ENCODE results near the gene PPA1.
"Not testable (repeated sequence)": the region's sequence is repeated elsewhere in the genome, so short reads cannot be mapped to it uniquely, and the experiment has no call there.

The PPA1 gene

DNA sequence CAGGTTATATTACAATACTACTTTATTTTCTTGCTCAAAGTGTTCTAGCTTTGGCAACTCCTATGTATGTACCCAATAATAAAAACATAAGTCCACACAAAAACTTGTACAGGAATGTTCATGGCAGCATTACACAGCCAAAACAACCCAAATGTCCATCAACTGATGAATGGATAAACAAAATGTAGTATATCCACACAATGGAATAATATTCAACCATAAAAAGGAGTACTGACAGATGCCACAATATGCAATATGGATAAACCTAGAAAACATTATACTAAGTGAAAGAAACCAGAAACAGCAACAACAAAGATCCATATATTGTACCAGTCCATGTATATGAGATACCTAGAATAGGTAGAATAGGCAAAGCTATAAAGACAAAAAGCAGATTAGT, 21.0 kb downstream of the PPA1 start:
- DNase-seq (ENCODE audit: low spot score) = no peak

DNA sequence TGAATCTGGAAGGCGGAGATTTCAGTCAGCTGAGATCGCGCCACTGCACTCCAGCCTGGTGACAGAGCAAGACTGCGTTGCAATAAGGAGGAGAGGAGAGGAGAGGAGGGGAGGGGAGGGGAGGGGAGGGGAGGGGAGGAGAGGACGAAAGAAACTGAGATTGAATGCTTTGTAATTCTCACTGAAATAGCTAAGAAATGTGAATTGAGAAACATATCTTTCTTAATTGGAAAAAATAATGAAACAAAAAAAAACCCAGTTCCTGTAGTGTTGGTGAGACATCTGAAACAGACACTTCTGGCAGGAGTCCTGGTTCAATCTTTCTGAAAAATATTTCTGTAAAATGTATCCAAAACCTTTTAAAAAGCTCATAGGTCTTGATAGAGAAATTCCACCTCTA, 26.5 kb downstream of the PPA1 start:
- DNase-seq (ENCODE audit: low spot score) = no peak

DNA sequence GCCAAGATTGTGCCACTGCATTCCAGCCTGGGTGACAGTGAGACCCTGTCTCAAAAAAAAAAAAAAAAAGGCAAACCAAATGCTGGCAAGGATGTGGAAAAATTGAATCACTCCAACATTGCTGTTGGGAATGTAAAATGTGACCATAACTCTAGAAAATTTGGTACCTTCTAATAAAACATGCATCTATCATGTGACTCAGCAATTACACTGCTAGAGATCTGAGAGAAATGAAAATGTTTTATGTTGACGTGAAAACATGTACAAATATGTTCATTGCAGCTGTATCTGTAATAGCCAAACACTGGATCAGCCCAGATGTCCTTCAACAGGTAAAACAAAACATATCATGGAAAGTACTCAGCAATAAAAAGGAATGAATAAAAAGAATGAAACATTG, 32.1 kb downstream of the PPA1 start:
- no peak for DNase-seq (ENCODE audit: low spot score)

DNA sequence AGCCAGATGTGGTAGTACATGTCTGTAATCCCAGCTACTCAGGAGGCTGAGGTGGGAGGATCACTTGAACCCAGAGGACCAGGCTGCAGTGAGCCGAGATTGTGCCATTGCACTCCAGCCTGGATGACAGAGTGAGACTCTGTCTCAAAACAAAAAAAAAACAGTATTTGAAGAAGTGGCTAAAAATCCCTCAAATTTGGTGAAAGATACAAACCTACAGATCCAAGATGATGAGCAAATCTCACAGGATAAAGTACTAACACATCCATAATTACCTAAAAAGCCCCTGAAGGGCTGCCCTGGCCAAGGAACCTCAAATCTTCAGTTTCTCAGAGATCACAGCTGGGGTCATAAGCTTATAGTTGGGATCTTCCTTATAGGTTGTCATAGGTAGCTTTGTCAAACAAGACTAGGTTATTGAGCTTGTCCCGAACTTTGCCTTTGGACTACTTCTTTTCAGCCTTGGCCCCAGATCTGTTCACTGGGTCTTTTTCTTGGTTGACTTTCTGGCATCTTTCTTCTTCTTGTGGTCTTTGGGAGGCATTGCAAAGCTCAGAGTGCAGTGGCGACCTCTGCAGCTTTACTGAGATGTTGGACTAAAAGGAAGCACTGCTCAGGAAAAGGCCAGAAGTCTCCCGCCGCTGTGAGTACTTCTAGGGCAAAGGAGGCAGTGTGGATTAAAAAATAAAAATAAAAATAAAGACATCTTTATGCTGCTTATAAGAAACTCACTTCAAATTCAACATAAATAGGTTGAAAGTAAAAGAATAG, 34.3 kb downstream of the PPA1 start:
- DNase-seq (ENCODE audit: low spot score) = no peak

DNA sequence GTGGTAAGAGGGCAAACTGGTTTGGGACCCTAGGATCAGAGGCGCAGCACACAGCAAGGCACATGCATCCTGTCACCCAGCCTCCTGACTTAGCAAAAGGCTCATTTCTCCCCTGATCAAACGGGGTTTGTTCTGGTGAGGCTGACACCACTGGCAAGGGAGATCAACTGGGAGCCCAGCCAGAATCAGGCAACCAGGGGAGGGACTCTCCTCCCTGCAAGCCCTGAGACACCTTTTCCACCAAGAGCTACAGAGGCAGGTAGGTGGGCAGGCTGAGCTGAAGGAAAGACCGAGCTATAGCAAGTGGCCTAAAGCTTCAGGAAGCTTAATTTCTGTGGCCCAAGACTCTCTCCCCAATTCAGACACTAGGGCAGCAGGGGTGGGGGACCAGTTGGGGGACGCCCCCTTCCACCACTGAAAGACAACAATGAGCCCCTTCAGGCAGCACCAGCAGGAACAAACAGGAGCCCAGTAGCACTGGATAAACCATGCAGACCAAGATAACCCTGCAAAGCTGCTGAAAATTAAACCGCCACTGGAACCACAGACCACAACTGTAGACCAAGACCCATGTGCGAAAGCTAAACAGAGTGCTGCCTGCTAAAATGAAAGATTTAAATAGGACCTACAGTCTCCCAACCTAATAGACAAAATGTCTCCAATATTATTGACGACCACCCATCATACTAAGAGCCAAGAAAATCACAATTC, 35.8 kb downstream of the PPA1 start:
- no peak for DNase-seq (ENCODE audit: low spot score)

DNA sequence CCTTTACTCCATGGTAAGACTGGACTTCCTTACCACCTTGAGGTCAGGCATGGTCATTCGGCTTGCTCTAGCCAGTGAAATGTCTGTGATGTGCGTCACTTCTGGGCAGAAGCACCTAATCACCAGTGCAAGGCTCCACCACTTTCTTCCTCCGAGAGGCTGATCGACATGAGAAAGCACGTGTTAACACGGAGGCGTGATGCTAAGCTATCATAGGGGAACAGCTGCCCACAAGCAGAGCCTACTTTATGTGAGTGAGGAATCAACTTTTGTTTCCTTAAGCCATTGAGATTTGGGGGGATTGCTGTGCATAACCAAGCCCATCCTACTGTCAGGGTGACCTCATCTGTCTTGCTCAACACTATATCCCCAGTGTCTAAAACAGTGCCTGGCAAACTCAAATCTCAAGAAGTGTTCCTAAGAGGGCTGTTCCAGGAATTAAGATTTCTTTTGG, 39.8 kb downstream of the PPA1 start:
- DNase-seq (ENCODE audit: low spot score) = peak; percentile 81

DNA sequence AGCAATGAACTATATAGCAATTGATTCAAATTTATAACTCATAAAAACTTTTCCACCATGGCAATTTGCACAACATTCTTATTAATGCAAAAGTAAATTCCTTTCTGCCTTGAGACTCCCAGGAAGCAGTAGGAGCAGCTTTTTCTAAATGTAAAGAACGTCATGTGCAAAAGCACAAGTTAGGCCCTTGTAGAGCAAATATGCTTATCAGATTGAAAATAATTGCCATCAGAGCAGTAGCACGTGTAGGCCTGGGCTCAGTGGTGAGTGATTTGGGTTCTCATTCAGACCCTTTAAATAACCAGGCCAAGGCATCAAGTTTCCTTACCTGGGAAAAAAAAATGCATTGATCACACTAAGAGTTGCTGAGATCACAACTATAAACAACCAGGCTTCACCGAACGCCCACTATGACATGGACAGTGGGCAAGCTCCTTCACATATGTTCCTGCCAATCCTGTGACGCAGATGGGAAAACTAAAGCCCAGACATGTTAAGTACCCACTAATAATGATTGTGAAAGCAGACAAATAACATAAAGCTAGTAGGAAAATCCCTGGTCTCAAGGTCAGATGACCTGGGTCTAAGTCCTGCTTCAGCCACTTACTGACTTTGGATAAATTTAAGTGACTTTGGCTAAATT, 40.8 kb downstream of the PPA1 start:
- DNase-seq (ENCODE audit: low spot score) = no peak

DNA sequence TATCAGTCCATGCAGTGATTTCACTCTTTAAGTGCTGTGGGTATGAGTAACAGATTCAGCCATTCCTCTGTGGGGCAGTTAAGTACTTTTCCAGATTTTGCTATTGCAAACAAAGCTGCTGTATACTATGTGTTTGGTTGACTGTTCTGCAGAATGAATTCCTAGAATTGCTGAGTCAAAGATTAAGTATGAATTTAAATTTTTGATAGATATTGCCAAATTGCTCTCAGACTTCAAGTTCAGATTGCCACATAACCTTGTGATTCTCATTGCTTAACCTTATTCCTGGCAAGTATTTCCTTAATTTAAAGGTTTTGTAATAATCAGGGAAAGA, 41.3 kb downstream of the PPA1 start:
- peak; percentile 33 for DNase-seq (ENCODE audit: low spot score)

DNA sequence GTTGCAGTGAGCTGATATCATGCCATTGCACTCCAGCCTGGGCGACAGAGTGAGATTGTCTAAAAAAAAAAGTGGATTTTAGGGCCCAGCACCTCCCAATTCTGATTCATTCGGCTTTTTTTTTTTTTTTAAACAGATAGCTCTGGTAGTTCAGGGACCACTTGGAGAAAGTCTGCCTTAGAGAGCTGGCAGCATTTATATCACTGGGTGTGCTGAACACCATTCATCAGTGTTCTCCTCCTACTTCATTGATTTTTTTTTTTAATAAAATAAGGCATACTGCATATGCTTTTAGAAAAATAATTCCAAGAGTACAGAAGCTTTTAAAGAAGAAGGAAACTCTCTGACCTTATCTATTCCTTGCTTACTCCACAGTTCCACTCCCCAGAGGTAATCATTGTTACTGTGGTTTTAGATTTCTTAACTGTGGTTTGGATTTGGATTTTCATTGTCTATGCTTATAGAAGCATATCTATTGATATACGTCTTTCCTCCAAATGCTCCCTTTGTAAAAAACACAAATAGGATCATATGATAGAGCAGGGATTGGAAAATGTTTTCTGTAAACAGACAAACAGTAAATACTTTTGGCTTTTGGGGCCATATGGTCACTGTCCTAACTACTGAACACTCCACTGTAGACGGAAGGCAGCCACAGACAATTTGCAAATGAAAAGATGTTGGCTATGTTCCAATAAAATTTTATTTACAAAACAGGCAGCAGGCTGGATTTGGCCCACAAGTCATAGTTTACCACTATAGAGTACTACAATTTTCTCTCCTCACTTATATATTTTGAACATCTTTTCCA, 41.9 kb downstream of the PPA1 start:
- peak; percentile 15 for DNase-seq (ENCODE audit: low spot score)

DNA sequence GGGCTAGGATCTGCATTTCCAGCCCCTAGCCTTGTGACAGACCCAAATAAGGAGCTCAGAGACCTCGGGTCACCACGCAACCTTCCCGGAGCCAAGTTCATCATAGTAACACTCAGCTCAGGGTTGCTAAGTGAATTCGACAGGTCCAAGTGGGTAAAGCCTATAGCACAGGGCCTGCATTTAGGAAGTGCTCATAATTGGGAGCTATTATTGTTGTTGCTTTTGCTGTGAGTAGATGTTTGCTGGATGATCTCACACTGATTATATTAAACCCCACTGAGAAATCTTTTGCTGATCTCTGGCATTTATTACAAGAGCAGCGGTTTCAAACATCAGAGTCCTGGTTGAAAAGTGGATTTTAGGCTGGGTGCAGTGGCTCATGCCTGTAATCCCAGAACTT, 42.6 kb downstream of the PPA1 start:
- no peak for DNase-seq (ENCODE audit: low spot score)

DNA sequence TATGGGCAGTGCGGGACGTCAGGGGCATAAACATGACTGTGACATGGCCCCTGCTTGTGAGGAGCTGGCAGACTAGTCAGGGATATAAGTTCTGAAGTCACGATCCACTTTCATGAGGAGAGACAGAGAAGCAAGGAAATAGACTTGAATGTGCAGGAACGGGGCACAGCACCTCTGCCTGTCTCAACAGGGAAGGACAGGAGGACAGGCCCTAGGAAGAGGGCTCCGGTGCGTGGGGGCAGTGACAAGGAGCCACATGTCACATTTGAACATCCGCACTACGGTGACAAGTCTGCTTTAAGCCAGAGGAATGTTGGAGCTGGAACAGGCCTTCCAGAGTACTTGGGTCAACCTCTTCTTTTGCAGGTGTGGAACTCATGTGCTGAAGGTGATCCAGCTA, 43.1 kb downstream of the PPA1 start:
- no peak for DNase-seq (ENCODE audit: low spot score)

DNA sequence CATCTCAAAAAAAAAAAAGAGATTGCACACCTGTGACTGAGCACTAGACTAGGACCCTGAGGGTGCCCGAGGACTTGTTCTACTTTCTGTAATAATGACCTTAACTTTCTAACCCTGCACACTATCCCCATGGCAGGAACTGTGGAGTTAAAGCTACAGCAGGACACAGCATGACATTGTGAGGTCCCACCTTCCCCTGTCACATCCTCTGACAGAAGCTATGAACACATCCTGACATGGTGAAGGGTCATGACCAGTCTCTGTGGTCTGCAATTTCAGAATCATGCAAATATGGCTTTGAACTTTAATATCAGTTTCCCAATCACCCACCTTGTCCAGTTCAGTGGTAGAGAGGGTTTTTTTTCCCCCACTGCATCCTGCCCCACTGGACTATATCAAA, 44.5 kb downstream of the PPA1 start:
- no peak for DNase-seq (ENCODE audit: low spot score)

DNA sequence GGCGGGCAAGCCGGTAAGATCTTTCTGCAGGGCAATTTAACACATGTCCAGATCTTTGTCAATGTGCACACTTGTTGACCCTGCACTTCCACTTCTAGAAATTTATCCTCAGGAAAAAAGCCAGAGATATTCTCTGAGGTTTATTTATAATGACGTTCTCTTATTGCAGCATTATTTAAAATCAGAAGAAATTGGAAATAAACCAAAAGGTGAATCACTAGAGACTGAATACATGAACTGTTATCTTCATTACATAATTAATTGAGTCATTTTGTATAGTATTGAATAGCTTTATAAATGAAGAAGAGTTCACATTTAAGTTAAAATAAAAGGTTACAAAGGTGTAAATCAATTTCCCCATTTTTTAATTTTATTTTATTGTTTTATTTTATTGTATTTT, 46.7 kb downstream of the PPA1 start:
- DNase-seq (ENCODE audit: low spot score) = no peak

DNA sequence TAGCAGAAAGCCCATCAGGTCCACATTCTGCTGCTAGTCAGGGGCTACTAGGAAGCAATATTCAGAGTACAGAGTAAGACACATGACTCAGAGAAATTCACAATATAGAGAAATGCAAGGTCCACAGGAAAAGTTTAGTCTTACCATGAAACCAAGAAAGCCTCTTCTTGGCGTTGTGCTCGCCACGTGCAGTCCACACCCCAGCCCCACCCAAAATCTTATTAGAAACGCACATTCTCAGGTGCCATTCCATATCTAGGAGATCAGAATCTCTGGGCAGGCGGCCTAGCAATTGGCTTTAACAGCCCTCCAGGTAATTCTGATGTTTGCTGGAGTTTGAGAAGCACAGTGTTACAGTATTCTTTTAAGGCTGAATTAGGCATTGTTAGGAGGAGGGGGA, 47.1 kb downstream of the PPA1 start:
- no peak for DNase-seq (ENCODE audit: low spot score)

DNA sequence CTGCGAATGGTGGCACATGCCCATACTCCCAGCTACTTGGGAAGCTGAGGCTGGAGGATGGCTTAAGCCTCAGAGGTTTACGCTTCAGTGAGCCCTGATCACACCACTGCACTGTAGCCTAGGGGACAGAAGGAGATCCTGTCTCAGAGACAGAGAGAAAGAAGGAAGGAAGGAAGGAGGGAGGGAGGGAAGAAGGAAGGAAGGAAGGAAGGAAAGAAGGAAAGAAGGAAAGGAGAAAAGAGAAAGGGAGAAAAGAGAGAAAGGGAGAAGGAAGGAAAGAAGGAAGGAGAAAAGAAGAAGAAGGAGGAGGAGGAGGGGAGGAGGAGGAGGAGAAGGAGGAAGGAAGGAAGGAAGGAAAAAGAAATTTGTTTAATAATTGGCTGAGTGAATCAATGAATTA, 49.9 kb downstream of the PPA1 start:
- DNase-seq (ENCODE audit: low spot score) = no peak

DNA sequence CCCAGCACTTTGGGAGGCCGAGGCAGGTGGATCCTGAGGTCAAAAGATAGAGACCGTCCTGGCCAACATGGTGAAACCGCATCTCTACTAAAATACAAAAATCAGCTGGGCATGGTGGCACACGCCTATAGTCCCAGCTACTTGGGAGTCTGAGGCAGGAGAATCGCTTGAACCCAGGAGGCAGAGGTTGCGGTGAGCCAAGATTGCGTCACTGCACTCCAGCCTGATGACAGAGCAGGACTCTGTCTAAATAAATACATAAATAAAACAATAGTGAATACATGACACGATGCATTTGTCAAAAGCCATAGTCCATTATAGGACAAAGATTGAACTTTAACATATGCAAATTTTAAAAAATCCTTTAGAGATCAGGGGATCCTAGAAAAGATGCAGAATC, 54.0 kb downstream of the PPA1 start:
- not testable (repeated sequence) for DNase-seq (ENCODE audit: low spot score)

DNA sequence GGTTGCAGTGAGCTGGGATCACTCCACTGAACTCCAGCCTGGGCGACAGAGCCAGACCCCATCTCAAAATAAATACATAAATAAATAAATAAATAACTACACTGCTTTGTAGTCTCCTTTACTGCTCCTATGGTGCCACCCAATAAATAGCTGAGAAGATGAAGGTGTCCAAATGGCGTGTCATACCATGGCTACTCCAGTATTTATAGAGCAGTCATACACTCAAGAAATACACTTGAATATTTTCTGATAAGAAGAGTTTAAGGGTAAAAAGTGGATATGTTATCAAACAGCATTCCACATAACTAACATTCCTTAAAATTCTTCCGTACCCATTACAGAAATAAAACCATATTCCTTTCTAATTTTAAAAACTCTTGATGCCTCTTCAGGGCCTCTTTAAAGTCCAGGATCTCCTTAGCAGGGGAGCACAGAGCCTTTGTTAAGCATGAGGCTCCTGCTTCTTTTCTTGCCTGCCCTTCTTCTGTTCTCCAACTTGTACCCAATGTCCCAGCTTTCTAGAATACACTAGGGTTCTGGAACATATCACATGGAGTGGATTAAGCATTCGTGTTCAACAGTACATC, 55.0 kb downstream of the PPA1 start:
- no peak for DNase-seq (ENCODE audit: low spot score)

DNA sequence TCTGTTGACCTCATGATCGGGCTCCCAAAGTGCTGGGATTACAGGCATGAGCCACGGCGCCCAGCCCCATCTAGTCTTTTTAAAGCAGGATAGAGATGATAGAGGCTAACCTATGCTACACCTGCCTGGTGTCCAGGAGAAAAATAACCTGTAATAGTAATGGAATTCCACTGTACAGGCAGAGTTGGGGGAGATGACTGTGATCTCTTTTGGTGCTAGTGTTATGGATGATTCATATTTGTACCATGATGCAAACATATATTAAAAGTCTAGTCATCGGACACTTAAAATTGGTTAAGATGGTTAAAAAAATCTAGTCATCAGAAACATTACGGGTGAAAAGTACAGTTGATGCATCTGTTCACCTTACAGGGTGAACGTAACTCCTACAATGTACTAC, 56.8 kb downstream of the PPA1 start:
- no peak for DNase-seq (ENCODE audit: low spot score)

DNA sequence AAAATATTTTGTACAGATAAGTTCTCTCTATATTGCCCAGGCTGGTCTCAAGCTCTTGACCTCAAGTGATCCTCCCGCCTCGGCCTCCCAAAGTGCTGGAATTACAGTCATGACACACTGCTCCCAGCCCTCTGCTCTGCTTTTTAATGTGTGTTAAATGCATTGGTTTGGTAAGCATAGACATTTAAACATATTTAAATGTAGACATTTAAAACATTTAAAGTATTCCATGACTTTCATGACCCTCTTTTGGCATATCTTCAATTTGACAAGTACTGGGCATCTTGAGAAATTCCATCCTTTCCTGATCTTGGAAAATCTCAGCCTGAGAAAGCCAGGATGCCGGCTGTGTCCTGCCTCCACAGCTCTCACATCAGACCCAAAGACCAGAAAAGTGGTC, 57.7 kb downstream of the PPA1 start:
- DNase-seq (ENCODE audit: low spot score) = no peak

DNA sequence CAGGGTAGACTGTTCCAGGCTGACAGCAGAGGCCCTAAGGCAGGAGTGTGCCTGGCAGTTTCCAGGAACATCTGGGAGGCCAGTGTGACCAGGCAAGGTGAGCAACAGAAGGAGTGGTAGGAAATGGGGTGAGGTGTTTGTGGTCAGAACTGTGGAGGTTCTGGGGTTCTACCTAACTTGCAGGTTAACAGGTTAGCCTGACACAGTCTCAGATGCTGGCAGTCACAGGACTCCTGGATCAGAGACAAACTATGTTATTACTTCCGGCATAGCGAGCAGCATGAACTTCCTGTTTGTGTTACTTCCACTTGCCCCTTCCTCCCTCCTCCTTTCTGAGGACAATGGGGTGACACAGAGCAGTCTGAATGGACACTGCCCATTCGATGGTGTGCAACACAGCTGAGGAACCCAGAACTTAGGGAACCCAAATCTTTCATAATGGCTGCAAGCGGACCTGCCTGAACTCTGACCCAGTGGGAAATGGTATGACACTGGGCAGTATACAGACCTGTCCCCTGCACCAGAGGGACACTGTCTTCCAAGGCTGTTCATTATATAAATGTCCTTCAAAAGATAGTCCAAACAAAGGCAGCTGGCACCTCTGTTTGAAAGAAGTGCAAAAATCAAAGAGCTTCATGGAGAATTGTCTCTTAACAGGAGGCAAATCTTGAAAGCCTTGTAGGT, 59.0 kb downstream of the PPA1 start:
- DNase-seq (ENCODE audit: low spot score) = peak; percentile 54

DNA sequence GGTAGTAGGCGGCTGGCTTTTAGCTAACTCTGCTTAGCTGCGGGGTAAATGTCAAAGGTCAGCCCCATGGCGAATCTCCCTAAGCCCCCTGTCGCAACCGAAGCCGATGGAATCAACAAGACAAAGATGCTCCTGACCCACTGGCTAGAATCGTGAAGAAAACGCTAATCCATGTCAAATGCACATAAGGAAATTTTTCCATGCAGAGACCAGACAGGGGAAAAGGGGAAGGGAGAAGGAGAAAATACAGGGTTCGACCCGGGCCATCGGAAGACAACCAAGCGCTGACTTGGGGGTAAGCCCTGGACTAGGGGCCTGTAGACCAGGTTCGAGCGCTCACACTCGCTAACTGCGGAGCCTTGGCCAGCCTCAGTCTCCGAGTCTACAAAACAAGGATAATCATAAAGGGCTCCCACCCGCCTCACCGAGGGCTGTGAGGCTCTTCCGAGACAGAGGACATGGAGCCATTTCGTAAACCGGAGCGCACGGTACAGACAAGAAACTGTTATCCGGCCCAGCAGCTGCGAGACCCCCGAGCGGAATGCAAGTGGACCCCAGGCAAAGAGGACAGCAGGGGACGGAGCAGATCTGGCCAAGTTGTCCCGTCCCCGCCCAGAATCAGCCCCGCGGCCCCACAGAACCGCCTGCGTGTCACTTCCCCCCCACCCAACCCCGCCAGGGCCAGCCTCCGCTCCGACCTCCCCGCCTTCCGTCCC, 63.4 kb downstream of the PPA1 start:
- no peak for DNase-seq (ENCODE audit: low spot score)

All from kidney tubule cell (primary cell).